OCI-LY1 (cell line): ENCODE data around the gene CPNE5.

Experiments used
- EZH2 ChIP-seq: fragments of 200-600 bp; sonication (generic), shearing (Covaris generic); IDR thresholded peaks from 2 replicates; pipeline ENCODE4 v1.8.0; 2017; ENCODE audit warnings: borderline replicate concordance, mixed run types, mild to moderate bottlenecking, antibody characterized with exemption, low read length, moderate library complexity, mixed read lengths
- TF ChIP-seq, protein P1 (sequence below): fragments of 200-600 bp; sonication (generic), shearing (Covaris generic); IDR thresholded peaks from 2 replicates; pipeline ENCODE4 v1.5.1; 2017; ENCODE audit warnings: mild to moderate bottlenecking, antibody characterized with exemption, low read length, moderate library complexity, mixed read lengths

DNA sequence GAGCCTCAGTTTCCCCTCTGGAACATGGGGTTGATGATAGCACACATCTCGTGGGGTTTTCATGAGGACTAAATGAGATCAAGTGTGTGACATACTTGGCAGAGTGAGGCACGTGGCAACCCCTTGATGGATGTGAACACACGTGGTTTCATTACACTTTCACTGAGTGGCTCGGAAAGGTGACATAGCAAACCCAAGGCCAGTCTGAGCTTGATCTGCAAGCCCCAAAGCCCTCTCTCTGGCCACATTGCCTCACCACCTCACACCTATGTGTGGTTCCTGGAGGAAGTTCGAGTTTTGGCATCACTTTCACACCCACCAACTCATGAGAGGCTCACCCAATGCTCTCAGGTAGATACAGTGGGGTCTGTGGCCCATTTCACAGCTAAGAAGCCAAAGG is 60.0 kb downstream of the CPNE5 start:
- TF ChIP-seq, protein P1, sequence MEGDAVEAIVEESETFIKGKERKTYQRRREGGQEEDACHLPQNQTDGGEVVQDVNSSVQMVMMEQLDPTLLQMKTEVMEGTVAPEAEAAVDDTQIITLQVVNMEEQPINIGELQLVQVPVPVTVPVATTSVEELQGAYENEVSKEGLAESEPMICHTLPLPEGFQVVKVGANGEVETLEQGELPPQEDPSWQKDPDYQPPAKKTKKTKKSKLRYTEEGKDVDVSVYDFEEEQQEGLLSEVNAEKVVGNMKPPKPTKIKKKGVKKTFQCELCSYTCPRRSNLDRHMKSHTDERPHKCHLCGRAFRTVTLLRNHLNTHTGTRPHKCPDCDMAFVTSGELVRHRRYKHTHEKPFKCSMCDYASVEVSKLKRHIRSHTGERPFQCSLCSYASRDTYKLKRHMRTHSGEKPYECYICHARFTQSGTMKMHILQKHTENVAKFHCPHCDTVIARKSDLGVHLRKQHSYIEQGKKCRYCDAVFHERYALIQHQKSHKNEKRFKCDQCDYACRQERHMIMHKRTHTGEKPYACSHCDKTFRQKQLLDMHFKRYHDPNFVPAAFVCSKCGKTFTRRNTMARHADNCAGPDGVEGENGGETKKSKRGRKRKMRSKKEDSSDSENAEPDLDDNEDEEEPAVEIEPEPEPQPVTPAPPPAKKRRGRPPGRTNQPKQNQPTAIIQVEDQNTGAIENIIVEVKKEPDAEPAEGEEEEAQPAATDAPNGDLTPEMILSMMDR = no peak
- no peak for TF ChIP-seq EZH2
